Hematopoietic multipotent progenitor cell treated with erythropoietin and hydrocortisone succinate and interleukin-3 and kit ligand, for 17 days (in vitro differentiated cells): Measurements from ENCODE around the gene CR1L.
"Not testable (repeated sequence)": the region's sequence is repeated elsewhere in the genome, so short reads cannot be mapped to it uniquely, and the experiment has no call there.

Experiments used
- DNase-seq: peaks from one replicate; pipeline ENCODE4 v3.0.0-alpha.2; 2015; ENCODE audit warnings: low spot score

Gene CR1L

DNA sequence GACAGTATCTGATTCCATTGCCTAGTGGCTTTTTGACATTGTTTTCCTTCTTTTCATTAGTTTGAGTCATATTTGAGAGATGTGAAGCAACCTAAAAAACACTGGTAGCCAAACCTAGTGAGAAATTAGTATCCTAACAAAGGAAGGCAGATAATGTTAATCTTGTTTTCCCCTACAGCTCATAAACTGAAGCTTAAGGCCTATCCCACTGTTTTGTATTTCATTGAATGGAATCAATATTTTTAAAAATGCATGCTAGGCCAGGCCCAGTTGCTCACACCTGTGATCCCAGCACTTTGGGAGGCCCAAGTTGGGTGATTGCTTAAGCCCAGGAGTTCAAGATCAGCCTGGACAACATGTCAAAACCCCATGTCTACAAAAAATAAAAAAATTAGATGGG, 1.2 kb downstream of the CR1L start:
- peak; percentile 52 for DNase-seq

DNA sequence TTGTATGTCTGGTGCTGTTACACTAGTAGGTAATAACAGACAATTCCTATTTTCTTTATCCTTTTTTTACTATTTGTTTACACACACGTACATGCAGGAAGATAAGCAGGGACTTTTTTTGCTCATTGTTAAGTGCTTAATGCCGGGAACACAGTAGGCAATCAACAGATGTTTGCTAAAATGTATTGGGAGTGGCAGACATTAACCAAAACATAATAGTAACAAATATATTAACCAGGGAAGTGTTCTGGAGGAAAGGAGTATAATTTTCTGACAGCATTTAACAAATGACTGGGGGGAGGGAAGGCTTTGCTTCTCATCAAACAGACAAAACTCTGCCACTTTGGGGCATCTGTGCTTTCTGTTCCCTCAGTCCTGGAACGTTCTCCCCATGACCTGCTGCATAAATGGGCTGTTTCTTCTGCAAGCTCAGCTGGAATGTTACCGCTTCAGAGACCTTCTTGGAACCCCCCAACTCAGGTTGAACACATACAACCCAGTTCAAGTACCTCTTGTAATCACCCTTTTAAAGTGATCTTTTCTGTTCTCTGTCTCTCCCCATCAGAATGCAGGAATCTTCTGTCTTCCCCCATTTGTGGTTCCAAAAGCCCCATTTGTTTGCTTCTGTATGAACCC, 2.1 kb downstream of the CR1L start:
- DNase-seq: peak; percentile 59

DNA sequence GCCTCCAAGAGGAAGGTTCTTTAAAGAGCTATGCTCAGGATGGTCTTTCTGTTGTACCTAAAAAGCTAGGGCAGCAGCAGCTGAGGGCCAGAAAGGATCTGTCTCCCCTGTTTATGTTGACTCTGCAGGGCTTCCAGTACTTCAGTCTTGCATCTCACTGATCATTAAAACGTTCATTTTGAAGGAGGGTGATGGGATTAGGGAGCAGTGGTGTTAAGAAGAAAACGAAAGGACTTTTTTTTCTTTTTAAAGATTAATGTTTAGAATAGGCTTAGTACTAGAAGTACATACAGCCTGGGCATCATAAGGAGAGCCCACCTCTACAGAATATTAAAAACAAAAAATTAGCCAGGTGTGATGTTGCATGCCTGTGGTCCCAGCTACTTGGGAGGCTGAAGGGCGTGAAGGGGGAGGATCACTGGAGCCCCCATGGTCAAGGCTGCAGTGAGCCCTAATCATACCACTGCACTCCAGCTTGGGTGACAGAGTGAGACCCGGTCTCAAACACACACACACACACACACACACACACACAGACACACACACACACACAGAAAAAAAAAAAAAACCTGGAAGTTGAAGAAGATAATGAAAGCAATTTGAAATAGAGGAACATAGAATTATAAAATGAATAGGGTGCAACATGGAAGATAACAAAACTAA, 2.9 kb downstream of the CR1L start:
- DNase-seq: peak; percentile 63

DNA sequence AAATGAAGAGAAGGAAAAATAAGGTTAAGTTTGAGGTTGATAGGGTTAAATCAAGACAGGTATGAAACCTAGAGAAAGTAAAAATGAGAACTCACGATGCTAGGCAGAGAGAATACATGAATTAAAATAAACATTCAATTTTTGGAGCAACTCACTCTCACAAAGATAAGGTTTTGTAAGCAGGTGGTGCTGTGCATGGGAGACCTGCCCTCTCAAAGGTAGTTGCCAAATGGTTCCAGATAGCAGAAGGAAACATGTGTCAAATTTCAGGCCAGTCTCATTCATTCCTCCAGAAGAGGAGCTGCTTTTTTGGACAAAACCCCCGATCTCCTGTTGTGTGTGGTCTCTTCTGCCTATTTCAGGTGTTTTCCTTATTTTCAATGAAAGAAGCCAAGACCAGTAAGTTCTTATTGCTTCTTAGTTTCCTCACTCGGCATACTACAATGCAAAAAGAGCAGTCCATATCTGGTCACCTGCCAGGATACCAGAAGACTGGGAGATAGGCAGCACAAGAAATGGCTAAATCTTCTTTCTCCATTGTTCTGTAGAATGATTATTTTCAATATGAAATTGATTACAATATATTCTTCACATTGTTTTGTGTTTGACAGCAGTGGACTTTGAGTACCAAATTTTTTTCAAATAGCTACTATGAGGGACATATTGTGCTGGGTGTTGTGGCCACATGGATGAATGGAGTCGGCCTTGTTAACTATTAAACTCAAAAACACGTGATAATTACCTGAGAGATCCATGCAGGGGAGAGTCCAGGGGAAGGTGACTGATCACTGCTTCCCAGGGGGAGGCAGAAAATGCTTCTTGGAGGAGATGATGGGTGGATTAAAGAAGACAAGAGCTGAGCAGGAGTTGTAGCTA, 3.6 kb downstream of the CR1L start:
- DNase-seq: peak; percentile 78

DNA sequence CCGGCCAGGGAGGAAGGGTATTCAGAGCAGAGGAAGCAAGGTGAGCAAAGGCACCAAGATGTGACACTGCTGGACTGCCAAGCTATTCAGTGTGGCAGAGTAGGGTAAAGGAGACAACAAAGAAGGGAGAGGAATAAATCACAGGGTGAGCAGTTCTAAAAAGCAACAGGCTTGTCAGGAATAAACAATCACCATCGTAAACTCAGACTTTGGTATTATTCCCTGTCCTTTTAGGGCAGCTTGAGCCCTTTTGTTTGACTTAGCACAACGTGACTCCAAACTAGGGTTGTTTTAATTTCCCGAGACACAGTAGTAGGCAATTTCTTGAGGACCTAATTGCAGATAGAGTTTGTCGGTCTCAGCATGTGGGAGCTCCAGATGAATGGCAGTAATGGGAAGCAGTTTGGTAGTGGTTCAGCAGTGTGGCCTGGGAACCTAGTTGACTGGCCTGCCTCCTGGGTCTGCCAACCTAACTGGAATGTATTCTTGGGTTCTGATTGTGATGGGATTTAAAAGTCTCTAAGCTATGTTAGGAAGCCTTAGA, 4.3 kb downstream of the CR1L start:
- DNase-seq: peak; percentile 59

DNA sequence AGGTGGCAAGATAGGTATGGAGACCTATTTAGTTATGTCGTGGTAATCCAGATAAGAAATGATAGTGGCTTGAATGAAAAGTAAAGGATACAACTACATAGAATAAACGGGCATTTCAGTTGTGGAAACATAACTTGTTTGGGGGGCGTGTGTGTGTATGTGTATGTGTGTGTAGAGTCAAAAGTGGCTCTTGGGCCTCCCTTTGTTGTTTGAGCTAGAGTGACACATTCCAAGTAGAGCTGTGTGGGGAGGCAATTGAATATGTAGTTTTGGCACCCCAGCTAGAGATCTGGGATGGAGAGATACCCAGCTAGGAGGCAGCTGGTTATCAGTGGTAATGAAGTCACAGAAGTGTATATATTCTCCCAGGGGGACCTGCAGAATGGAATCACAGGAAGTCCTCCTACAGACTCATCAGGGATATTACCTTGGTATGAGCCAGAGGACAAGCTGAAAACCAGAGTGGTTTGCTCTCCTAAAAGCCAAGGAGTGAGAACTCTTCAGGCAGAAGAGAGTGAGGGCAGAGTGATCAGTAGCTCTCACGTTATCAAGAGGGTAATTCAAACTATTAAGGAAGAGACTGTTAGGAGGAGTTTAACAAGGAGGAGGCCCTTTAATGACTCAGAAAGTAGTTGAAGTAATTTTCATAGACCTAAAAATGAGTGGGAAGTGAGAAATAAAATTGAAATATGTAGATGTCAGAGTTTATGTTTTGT, 5.1 kb downstream of the CR1L start:
- DNase-seq: peak; percentile 89

DNA sequence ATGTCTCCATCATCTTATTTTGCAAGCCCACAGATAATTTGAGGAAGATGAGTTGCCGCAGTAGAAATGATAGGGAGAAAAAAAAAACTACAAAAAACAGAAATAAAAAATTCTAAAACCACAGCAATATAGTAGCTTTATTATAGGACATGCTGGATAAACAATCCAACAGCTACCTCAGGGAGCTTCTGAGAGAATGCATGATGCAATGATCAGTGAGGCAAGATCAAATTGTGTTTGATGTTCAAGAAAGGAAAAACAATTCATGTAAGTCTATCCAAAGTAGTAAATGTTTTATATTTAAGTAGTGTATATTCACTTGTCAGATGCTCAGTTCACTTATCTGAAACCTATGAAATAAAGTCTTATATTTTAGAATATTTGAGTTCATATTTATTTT, 6.7 kb downstream of the CR1L start:
- DNase-seq: peak; percentile 38

DNA sequence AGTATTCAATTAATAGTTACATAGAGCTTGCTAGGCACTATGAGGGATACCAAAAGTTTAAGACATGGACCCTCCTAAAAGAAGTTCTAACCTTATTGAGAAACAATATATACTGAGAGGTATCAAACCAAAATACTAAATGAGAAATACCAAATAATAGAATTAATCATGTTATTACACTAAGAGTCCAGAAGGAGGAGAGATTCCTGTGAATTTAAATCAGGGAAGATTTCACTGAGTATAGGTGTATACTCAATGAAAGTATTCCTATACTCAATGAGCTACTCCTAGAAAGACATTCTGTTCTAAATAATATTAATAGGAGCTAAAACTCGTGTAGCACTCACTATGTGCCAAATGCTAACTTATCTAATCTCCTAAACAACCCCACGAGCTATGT, 9.4 kb downstream of the CR1L start:
- DNase-seq: peak; percentile 33

DNA sequence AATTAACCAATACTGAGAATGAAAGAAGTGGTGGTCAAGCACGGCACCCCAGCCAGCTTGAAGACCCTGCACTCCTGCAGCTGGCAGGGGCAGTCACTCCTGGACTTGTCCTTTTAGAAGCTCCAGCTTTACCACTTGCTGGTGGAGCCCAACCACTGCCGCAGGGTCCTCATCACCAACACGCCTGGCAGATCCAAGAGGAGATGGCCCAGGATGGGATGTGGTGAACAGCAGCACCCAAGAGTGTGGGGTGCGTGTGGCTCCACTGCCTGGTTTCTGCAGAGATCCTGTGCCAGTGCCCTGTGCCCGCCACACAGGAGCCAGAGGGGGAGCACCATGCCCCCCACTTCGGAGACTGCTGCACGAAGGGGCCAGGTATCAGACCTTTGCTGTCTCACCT, 13.5 kb downstream of the CR1L start:
- DNase-seq: no peak

DNA sequence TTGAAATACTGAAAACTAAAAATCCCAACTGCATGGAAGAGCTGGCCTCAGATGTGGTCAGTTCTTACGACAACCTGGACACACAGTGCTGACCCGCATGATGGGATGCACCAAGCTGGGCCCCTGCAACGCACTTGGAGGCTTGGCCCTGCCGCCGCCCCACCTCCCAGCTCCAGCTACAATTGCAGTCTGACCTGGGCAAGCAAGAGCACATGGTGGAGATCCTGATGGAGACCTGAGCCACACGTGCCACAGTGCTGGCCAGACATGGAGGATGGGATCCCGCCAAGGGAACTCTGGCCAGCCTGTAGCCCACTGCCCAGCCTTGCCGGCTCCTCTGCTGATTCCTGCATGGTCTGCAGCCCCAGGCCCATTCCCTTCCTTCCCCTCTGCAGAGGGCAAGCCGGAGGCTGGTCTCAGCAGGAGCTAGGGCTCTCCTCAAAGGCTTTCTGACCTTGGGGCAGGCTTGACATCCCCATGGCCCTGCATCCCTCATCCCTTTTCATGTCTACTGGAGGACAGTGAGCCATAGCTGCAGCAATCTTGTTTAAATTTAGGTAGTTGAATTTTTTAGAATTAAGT, 14.1 kb downstream of the CR1L start:
- no peak for DNase-seq

DNA sequence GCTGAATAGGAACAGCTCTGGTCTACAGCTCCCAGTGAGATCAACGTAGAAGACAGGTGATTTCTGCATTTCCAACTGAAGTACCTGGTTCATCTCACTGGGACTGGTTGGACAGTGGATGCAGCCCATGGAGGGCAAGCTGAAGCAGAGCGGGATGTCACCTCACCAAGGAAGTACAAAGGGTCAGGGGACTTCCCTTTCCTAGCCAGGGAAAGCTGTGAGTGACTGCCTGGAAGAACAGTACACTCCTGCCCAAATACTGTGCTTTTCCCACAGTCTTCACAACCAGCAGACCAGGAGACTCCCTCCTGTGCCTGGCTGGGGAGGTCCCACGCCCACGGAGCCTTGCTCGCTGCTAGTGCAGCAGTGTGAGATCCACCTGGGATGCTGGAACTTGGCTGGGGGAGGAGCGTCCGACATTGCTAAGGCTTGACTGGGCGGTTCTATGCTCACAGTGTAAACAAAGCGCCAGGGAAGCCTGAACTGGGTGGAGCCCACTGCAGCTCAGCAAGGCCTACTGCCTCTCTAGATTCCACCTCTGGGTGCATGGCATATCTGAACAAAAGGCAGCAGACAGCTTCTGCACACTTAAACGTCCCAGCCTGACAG, 14.7 kb downstream of the CR1L start:
- peak; percentile 62 for DNase-seq

DNA sequence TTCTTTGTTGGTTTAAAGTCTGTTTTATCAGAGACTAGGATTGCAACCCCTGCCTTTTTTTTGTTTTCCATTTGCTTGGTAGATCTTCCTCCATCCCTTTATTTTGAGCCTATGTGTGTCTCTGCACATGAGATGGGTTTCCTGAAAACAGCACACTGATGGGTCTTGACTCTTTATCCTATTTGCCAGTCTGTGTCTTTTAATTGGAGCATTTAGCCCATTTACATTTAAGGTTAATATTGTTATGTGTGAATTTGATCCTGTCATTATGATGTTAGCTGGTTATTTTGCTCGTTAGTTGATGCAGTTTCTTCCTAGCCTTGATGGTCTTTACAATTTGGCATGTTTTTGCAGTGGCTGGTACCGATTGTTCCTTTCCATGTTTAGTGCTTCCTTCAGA, 16.5 kb downstream of the CR1L start:
- DNase-seq: not testable (repeated sequence)

DNA sequence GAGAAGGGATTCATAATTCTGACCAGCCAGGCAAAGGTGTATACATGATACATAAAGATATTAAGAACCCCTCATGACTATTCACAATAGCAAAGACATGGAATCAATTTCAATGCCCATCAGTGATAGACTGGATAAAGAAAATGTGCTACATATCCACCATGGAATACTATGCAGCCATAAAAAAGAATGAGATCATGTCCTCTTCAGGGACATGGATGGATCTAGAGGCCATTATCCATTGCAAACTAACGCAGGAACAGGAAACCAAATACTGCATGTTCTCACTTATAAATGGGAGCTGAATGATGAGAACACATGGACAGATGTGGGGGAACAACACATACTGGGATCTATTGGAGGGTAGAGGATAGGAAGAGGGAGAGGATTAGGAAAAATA, 21.4 kb downstream of the CR1L start:
- DNase-seq: no peak

DNA sequence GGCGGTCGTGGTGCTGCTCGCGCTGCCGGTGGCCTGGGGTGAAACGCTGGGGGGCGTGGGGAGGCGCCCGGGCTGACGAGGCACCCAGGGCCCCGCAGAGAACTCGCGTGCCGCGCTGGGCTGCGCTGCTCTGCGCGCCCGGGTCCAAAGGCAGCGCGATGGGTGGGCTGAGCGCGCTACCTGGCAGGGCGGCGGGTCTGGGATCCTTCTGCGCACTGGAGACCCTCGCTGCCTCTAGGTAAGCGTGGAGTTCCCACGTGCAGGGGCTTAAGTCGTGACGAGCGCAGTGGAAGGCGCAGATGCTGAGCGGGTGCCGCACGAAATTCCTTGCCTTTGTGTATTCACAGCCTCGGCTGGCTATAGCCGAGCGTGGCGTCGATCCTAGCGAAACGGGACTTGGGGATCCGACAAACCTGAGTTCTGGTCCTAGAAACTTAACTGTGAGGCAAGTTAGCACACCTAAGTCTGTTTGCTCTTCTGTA, 24.6 kb downstream of the CR1L start:
- no peak for DNase-seq

DNA sequence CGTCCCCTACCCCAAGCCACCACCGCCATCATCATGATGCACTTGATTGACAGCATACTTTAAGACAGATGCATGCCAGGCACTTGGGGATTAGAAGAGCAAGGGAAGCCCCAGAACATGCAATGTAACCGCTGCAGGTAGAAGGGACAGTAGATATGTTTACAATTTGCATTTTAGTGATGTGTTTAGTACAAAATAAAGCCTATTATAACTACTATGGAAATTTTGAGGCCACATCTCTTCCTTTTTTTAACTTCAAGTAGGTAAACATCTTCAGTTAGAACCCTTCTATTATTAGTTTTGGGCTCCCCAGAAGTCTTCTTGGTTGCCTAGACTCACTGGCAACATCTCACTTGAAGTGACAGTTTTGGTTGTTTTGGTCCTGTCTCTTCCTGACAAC, 25.3 kb downstream of the CR1L start:
- DNase-seq: no peak

DNA sequence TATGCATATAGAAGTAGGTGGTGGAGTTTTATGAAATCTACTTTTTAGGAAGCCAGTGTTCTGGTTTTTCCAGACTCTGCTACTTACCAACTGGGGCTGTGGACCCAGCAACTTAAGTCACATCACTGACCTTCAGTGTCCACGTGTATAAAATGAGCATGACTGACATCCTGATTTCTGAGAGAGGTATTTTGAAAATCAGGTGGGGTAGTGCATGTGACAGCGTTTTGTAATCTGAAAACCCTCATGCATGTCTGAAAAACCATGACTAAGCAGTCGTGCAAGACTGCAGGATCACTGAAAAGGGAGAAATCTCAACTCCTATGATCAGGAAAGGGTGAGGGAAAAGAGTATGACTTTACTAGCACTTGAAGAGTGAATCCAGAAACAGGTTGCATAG, 26.1 kb downstream of the CR1L start:
- peak; percentile 81 for DNase-seq

DNA sequence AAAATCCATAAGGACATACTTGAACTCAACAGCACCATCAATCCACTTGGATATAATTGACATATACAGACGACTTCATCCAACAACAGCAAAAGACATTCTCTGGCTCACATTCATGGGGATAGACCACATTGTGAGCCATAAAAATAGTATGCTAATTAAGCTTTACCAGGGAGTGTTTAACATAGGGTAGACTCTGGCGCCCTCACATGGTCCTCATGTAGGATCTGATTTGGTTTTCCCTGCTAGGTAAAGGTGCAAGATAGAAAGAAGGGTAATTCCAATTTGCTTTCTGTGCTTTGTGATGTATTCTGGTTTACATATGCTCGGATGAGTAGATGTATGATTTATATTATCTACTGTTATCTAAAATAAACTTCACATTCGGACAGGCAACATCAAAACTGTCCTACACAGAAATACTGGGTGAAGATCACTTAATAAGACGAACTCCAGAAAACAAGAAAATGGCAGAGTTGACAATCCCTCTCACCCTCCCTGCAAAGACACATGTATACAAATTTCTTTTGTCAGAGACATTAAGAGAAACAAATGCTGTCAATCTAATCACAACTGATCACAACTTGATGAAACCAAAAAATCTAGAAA, 27.7 kb downstream of the CR1L start:
- peak; percentile 86 for DNase-seq

DNA sequence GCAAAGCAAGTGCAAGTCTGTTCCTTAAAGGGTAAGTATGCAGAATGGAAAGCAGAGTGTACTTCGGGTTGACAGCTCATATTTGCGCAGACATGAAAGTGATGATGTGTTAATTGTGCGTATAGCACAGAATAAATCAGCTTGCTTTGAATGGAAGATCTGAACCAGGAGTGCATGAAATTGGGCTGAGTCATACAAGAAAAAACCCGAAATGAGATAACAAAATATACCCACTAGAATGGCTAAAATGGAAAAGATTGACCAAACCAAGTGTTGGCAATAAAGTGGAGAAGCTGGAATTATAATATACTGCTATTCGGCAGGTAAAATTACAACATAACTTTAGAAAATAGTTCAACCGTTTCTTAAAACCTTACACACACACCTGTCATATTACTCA, 28.5 kb downstream of the CR1L start:
- DNase-seq: peak; percentile 61

DNA sequence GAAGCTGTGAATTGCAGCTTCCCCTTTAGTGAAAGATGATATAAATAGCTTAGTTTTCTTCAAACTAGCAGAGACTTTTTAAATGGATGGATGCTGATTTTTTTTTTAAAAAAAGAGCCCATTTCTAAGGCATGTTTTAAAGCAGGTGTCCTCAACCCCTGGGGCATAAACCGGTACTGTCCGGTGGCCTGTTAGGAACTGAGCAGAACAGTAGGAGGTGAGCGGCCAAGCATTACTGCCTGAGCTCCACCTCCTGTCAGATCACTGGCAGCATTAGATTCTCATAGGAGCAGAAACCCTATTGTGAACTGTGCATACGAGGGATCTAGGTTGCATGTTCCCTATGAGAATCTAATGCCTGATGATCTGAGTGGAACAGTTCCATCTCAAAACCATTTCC, 31.2 kb downstream of the CR1L start:
- no peak for DNase-seq

DNA sequence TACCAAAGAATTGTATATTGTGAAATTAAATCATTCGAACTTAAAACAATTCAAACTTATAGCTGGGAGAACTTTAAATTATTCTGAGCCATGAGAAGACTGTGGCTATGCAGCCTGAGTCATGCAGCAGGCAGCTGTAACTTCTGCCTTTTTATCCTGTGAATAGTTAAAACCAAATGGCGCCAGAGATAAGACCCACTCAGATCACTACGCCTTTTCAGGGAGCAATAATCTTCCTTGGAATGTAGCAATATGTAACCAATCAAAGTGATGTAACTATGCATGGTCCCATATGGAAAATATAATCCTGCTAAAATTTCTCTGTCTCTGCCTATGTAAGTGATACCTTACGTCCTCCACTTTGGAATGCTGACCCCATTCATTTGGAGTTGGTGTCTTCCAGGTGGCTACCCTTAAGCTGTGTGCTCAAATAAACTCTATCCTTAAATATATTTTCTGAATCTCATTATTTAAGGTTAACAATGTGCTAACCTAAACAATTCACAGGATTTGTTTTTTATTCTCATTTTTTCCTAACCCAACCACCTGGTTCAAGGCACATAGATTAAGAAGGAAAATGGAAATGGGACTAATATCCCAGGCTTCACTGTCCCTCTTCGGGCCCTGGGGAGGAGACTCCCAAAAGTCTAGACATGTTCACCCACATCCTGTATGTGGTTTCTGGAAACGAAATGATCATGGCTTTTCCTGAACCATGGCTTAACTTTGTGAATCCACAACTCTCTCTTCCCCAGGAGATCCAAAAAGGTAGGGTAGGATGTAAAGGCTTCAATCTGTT, 35.9 kb downstream of the CR1L start:
- DNase-seq: peak; percentile 33
